Tibial nerve (tissue), 4 donors: ENCODE data around the gene AMOTL1.

ENCODE experiments used
- CTCF ChIP-seq, 5 experiments: fragments of 200-600 bp in 3 of 5; fragments of 450-650 bp in 2 of 5; sonication (generic) in 3 of 5; IDR thresholded peaks; one replicate each; pipeline ENCODE4 v1.5.1; 2016 to 2019; ENCODE audit warnings: antibody characterized with exemption in 5 of 5, mild to moderate bottlenecking in 3 of 5, moderate library complexity in 2 of 5
- EP300 ChIP-seq, 2 donors: sonication (generic); formaldehyde crosslinking; IDR thresholded peaks; one replicate each; pipeline ENCODE4 v1.6.1; 2017; ENCODE audit warnings: antibody characterized with exemption in 2 of 2, mild to moderate bottlenecking in 1 of 2
- POLR2A ChIP-seq, 2 donors: fragments of 450-650 bp; IDR thresholded peaks; one replicate each; pipeline ENCODE4 v1.6.1; 2017; ENCODE audit warnings: antibody characterized with exemption in 2 of 2, mild to moderate bottlenecking in 2 of 2, moderate library complexity in 2 of 2

GRCh38 chr11:94831529-94831928 lies 63.4 kb downstream of the AMOTL1 start:
- TF ChIP-seq CTCF (IDR thresholded peaks at IDR 0.05) = no peak
- TF ChIP-seq EP300 (IDR thresholded peaks at IDR 0.05) = no peak
- no peak for TF ChIP-seq POLR2A (IDR thresholded peaks at IDR 0.05)
